Activated T-cell treated with anti-CD3 and anti-CD28 coated beads, Interleukin-2, amount 50 U/mL, for 72 hours (primary cell): ENCODE results near the gene KLHDC3. TPM values are rescaled to one million over a fixed set of nuclear protein-coding genes. Genes with fewer than 3 reads are reported as not detected.

Source experiments
- ATAC-seq, 2 donors: fragments of 150-1000 bp; cut with Tn5 transposase; replicated peaks in 1 of 2; 2 replicates each; pipeline ENCODE4 v1.10.0; 2021; ENCODE audit warnings: moderate library complexity in 2 of 2, mild to moderate bottlenecking in 1 of 2
- DNase-seq, 2 donors: peaks; one replicate each; pipeline ENCODE4 v3.0.0; 2021 to 2022; ENCODE audit warnings: mixed read lengths in 1 of 2
- H3K27ac Mint-ChIP-seq: one replicate; pipeline ENCODE4 v1.8.0; 2022; ENCODE audit warnings: mild to moderate bottlenecking, moderate library complexity, mixed read lengths
- H3K27me3 Mint-ChIP-seq: one replicate; pipeline ENCODE4 v1.8.0; 2022; ENCODE audit warnings: low read depth, mixed read lengths
- H3K36me3 Mint-ChIP-seq, 2 donors: one replicate each; pipeline ENCODE4 v1.8.0; 2022; ENCODE audit warnings: mixed read lengths in 2 of 2, mild to moderate bottlenecking in 1 of 2; ENCODE audit not compliant: insufficient read depth in 2 of 2
- H3K4me1 Mint-ChIP-seq: one replicate; pipeline ENCODE4 v1.8.0; 2022; ENCODE audit warnings: low read depth, mixed read lengths
- H3K4me3 Mint-ChIP-seq, 2 donors: one replicate each; pipeline ENCODE4 v1.8.0; 2022; ENCODE audit warnings: mild to moderate bottlenecking in 2 of 2, mixed read lengths in 2 of 2, moderate library complexity in 2 of 2
- H3K9me3 Mint-ChIP-seq, 2 donors: one replicate each; pipeline ENCODE4 v1.8.0; 2022; ENCODE audit warnings: mixed read lengths in 2 of 2
- total RNA-seq, 2 donors: library from RNA; stranded (reverse); gene quantifications; one replicate each; pipeline ENCODE4 v1.2.3, GENCODE V29; 2022

KLHDC3 gene
- total RNA-seq, 2 donors from 2014 or later, result 62.5 to 68.9 TPM

GRCh38 chr6:43059168-43060033 is 45.4 kb downstream of the KLHDC3 start, which contains the start of the genes KLC4 and MRPL2:
KLC4 (plus strand) TSS chr6:43059631; CDS start chr6:43061336, 1,705 bp downstream.
MRPL2 (minus strand) TSS chr6:43059434; CDS start chr6:43059381, 53 bp downstream.
- Mint-ChIP-seq H3K36me3 (no peaks in the 10 kb centered on the region), H3K27ac (peak within 1 kb of the TSS; percentile 96), H3K27me3 (no peaks in the 10 kb centered on the region), H3K9me3 (no peaks in the 10 kb centered on the region), H3K4me3 (peak within 1 kb of the TSS; percentile 90 to 94), H3K4me1 (peaks cover 46% of the 10 kb centered on the region)
- peak; percentile 94 to 97 for DNase-seq
- ATAC-seq, result peak; percentile 96 to 97

GRCh38 chr6:43060034-43060754 is 46.1 kb downstream of the KLHDC3 start:
- Mint-ChIP-seq H3K4me3 (peak overlapping the region; percentile 90 to 94), H3K9me3 (no peaks in the 10 kb centered on the region), H3K27me3 (no peaks in the 10 kb centered on the region), H3K4me1 (peaks cover 43% of the 10 kb centered on the region), H3K27ac (peak overlapping the region; percentile 96), H3K36me3 (no peaks in the 10 kb centered on the region)
- ATAC-seq (no peak), DNase-seq (no peak)

DNA sequence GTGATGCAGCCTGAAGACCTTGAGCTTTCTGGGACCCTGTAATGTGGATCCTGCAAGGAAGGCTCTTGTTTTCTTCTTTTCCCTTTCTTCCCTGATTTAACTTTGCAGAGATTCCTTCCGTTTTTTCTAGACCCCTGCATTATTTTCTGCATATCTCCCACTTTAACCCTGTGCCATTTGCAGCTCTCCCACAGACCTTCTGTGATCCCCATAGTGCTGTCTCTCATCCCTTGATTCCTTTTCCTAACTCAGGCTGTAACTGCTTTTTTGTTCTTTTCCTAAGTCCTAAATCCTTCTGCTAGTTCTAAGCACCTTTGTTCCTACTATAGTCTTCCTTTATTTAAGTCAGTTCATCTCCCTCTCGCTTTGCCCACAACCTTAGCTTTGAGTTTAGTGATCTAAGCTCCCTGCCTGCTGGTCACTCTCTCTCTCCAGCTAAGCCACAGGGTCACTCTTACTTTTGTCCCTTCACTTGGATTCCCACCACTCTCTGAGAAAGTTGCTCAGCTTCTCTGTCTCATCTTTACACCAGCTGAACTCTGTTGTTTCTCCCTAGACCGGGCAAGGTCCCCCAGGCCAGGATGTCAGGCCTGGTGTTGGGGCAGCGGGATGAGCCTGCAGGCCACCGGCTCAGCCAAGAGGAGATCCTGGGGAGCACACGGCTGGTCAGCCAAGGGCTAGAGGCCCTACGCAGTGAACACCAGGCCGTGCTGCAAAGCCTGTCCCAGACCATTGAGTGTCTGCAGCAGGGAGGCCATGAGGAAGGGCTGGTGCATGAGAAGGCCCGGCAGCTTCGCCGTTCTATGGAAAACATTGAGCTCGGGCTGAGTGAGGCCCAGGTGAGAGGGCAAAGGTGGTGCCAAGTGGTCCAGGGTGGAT is 46.9 kb downstream of the KLHDC3 start:
- Mint-ChIP-seq H3K4me3 (peak overlapping the region; percentile 90 to 94), H3K27ac (peak overlapping the region; percentile 10), H3K36me3 (no peaks in the 10 kb centered on the region), H3K27me3 (no peaks in the 10 kb centered on the region), H3K9me3 (no peaks in the 10 kb centered on the region), H3K4me1 (peaks cover 41% of the 10 kb centered on the region)
- ATAC-seq (no peak), DNase-seq (no peak)

DNA sequence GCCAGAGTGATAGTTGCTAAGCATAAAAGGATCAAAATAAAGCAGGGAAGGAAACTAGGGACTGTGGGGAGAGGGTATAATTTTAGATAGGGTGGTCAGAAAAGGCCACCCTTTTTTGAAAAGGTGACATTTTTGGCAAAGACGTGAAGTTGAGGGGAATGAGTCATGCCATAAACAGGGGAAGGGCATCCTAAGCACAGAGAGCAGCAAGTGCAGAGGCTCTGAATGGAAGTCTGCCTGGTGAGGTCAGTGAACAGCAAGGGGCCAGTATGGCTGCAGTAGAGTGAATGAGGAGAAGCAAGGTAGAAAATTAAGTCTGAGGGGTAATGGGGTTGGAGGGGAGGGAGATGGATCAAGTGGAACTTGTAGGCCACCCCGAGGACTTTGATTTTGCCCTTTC is 47.8 kb downstream of the KLHDC3 start:
- ATAC-seq (no peak), DNase-seq (no peak)
- no peak overlapping the region for H3K27ac Mint-ChIP-seq
- no peaks in the 10 kb centered on the region for H3K9me3 Mint-ChIP-seq
- peaks cover 39% of the 10 kb centered on the region for H3K4me1 Mint-ChIP-seq
- H3K4me3 Mint-ChIP-seq, result no peak overlapping the region
- peaks cover 0 to 2% of the 10 kb centered on the region in 2 donors for H3K36me3 Mint-ChIP-seq
- no peaks in the 10 kb centered on the region for H3K27me3 Mint-ChIP-seq

- Mint-ChIP-seq H3K9me3 (no peaks in the 10 kb centered on the region), H3K27me3 (no peaks in the 10 kb centered on the region), H3K4me3 (no peak overlapping the region), H3K27ac (no peak overlapping the region), H3K4me1 (peaks cover 36% of the 10 kb centered on the region), H3K36me3 (peaks cover 0 to 2% of the 10 kb centered on the region in 2 donors)
- ATAC-seq (no peak), DNase-seq (no peak)
These were observed 48.8 kb downstream of the KLHDC3 start for GRCh38 chr6:43062818-43063217.

DNA sequence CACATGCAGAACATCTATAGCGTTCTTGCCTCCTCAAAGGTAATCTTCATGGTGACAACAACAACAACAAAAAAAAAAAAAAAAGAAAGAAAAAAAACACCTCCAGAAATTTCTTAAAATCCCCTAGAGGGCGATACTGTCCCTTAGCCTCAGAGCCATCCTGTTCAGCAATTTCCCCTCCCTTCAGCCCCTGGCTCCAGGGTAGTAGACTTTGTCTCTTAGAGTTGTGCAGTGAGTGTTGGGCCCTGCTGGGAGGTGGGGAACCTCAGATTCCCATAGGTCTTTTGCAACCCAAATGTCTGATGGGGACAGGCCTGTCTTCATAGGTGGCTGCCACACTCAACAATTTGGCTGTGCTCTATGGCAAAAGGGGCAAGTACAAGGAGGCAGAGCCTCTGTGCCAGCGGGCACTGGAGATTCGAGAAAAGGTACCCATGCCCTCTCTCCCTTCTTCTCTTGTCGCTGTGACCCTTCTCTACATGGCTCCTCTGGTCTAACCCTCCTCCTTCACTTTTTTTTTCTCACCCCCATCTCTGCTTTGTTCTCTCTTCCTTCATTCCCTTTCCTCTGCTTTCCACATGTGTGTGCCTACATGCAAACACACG is 56.1 kb downstream of the KLHDC3 start:
- Mint-ChIP-seq H3K4me1 (no peaks in the 10 kb centered on the region), H3K36me3 (peaks cover 2% of the 10 kb centered on the region in 2 donors)
- peak in 1 of 2 donors; percentile 18 for DNase-seq

More for the DNA sequence above, 56.1 kb downstream of the KLHDC3 start:
- ATAC-seq, result peak; percentile 53 to 68
- Mint-ChIP-seq H3K27ac (no peak overlapping the region), H3K27me3 (no peaks in the 10 kb centered on the region), H3K4me3 (no peak overlapping the region), H3K9me3 (no peaks in the 10 kb centered on the region)

Other genes with a start within 250 kb of the KLHDC3 start
- gene BICRAL, start 232.2 kb upstream of the KLHDC3 start, total RNA-seq, result 10 to 100 TPM; 21.9 to 24.4 TPM
- 100 to 1,000 TPM; 116 to 117 TPM for gene RPL7L1, start 134.6 kb upstream of the KLHDC3 start, total RNA-seq
- gene PTCRA, start 98.2 kb upstream of the KLHDC3 start, total RNA-seq, result not detected
- 10 to 100 TPM; 37.3 to 46.1 TPM for gene CNPY3, start 84.8 kb upstream of the KLHDC3 start, total RNA-seq
- under 1 TPM; 0.69 to 0.70 TPM for gene GNMT, start 53.5 kb upstream of the KLHDC3 start, total RNA-seq
- 10 to 100 TPM; 28.0 to 31.5 TPM for gene PEX6, start 35.1 kb upstream of the KLHDC3 start, total RNA-seq
- 10 to 100 TPM; 51.3 to 60.5 TPM for gene PPP2R5D, start 29.7 kb upstream of the KLHDC3 start, total RNA-seq
- gene MEA1, start 303 bp upstream of the KLHDC3 start, total RNA-seq, result 10 to 100 TPM; 42.1 to 53.7 TPM
- gene RRP36, start 7.4 kb downstream of the KLHDC3 start, total RNA-seq, result 10 to 100 TPM; 43.4 to 54.2 TPM
- gene CUL7, start 39.6 kb downstream of the KLHDC3 start, total RNA-seq, result 10 to 100 TPM; 16.8 to 19.7 TPM
- 10 to 100 TPM; 85.0 to 85.7 TPM for gene MRPL2, start 45.2 kb downstream of the KLHDC3 start, total RNA-seq
- 10 to 100 TPM; 36.9 to 37.4 TPM for gene KLC4, start 45.4 kb downstream of the KLHDC3 start, total RNA-seq
- gene PTK7, start 62.1 kb downstream of the KLHDC3 start, total RNA-seq, result 1 to 10 TPM; 2.8 to 7.8 TPM
- gene SRF, start 157.0 kb downstream of the KLHDC3 start, total RNA-seq, result 10 to 100 TPM; 44.2 to 46.1 TPM
- gene CUL9, start 167.9 kb downstream of the KLHDC3 start, total RNA-seq, result 10 to 100 TPM; 60.7 to 62.0 TPM
- 10 to 100 TPM; 38.3 to 42.3 TPM for gene DNPH1, start 215.2 kb downstream of the KLHDC3 start, total RNA-seq
- gene TTBK1, start 229.2 kb downstream of the KLHDC3 start, total RNA-seq, result 1 to 10 TPM; 1.1 to 1.2 TPM